HEK293 (cell line): ENCODE results near the gene NUDCD2.

Experiments used
- HOXD13 ChIP-seq: sonication (generic); formaldehyde crosslinking; IDR thresholded peaks from 2 replicates; pipeline ENCODE4 v1.8.0; 2022; ENCODE audit warnings: missing genetic modification reagents, borderline replicate concordance
- KLF1 ChIP-seq: fragments of 450-650 bp; formaldehyde crosslinking; IDR thresholded peaks from 2 replicates; pipeline ENCODE4 v1.5.1; 2016; ENCODE audit warnings: missing biosample characterization, missing genetic modification characterization
- KLF9 ChIP-seq: fragments of 450-650 bp; formaldehyde crosslinking; IDR thresholded peaks from 2 replicates; pipeline ENCODE4 v1.5.1; 2016; ENCODE audit warnings: missing biosample characterization, missing genetic modification characterization, low read depth
- SCRT1 ChIP-seq: fragments of 450-650 bp; formaldehyde crosslinking; IDR thresholded peaks from 2 replicates; pipeline ENCODE4 v1.5.1; 2016; ENCODE audit warnings: missing biosample characterization, missing genetic modification characterization, borderline replicate concordance
- ZEB2 ChIP-seq: fragments of 450-650 bp; formaldehyde crosslinking; IDR thresholded peaks from 2 replicates; pipeline ENCODE4 v1.5.1; 2016; ENCODE audit warnings: missing biosample characterization, missing genetic modification characterization
- ZNF10 ChIP-seq: fragments of 450-650 bp; formaldehyde crosslinking; IDR thresholded peaks from 2 replicates; pipeline ENCODE4 v1.5.1; 2017; ENCODE audit warnings: missing biosample characterization, missing genetic modification characterization
- ZNF155 ChIP-seq: fragments of 450-650 bp; formaldehyde crosslinking; IDR thresholded peaks from 2 replicates; pipeline ENCODE4 v1.5.1; 2016; ENCODE audit warnings: missing biosample characterization, missing genetic modification characterization
- ZNF19 ChIP-seq: fragments of 450-650 bp; formaldehyde crosslinking; IDR thresholded peaks from 2 replicates; pipeline ENCODE4; 2016; ENCODE audit warnings: missing biosample characterization, missing genetic modification characterization, low read depth
- ZNF211 ChIP-seq: fragments of 450-650 bp; formaldehyde crosslinking; IDR thresholded peaks from 2 replicates; pipeline ENCODE4 v1.5.1; 2016; ENCODE audit warnings: low read depth, missing biosample characterization, missing genetic modification characterization
- ZNF292 ChIP-seq: fragments of 450-650 bp; formaldehyde crosslinking; IDR thresholded peaks from 2 replicates; pipeline ENCODE4 v1.5.1; 2016; ENCODE audit warnings: low read depth, missing biosample characterization, missing genetic modification characterization, borderline replicate concordance
- ZNF341 ChIP-seq: fragments of 450-650 bp; formaldehyde crosslinking; IDR thresholded peaks from 2 replicates; pipeline ENCODE4; 2016; ENCODE audit warnings: low read depth, missing biosample characterization, missing genetic modification characterization
- ZNF426 ChIP-seq: fragments of 450-650 bp; formaldehyde crosslinking; IDR thresholded peaks from 2 replicates; pipeline ENCODE4 v1.5.1; 2017; ENCODE audit warnings: missing biosample characterization, missing genetic modification characterization, mild to moderate bottlenecking, inconsistent platforms, moderate library complexity
- ZNF571 ChIP-seq: fragments of 450-650 bp; formaldehyde crosslinking; IDR thresholded peaks from 2 replicates; pipeline ENCODE4 v1.5.0; 2017; ENCODE audit warnings: missing biosample characterization, missing genetic modification characterization
- ZNF600 ChIP-seq: fragments of 450-650 bp; formaldehyde crosslinking; IDR thresholded peaks from 2 replicates; pipeline ENCODE4 v1.5.1; 2016; ENCODE audit warnings: missing biosample characterization, missing genetic modification characterization
- ZNF610 ChIP-seq: fragments of 450-650 bp; formaldehyde crosslinking; IDR thresholded peaks from 2 replicates; pipeline ENCODE4 v1.5.1; 2016; ENCODE audit warnings: missing biosample characterization, missing genetic modification characterization, borderline replicate concordance
- ZNF701 ChIP-seq: fragments of 450-650 bp; formaldehyde crosslinking; IDR thresholded peaks from 2 replicates; pipeline ENCODE4 v1.5.1; 2016; ENCODE audit warnings: missing biosample characterization, missing genetic modification characterization
- ZNF768 ChIP-seq: fragments of 450-650 bp; formaldehyde crosslinking; IDR thresholded peaks from 2 replicates; pipeline ENCODE4 v1.5.1; 2018; ENCODE audit warnings: missing biosample characterization, mild to moderate bottlenecking, missing genetic modification characterization
- TF ChIP-seq, protein P1 (sequence below): fragments of 450-650 bp; formaldehyde crosslinking; conservative IDR thresholded peaks from 2 replicates; pipeline ENCODE4 v1.5.1; 2016; ENCODE audit warnings: low read depth, missing biosample characterization, missing genetic modification characterization
- TF ChIP-seq, protein P2 (sequence below): fragments of 450-650 bp; formaldehyde crosslinking; IDR thresholded peaks from 2 replicates; pipeline ENCODE4 v1.5.1; 2017; ENCODE audit warnings: missing biosample characterization, missing genetic modification characterization
- TF ChIP-seq, protein P3 (sequence below): fragments of 450-650 bp; formaldehyde crosslinking; IDR thresholded peaks from 2 replicates; pipeline ENCODE4 v1.5.1; 2016; ENCODE audit warnings: missing biosample characterization, missing genetic modification characterization
- TF ChIP-seq, protein P4 (sequence below): fragments of 450-650 bp; formaldehyde crosslinking; IDR thresholded peaks from 2 replicates; pipeline ENCODE4 v1.5.0; 2017; ENCODE audit warnings: missing biosample characterization, missing genetic modification characterization, borderline replicate concordance
- TF ChIP-seq, protein P5 (sequence below): fragments of 450-650 bp; IDR thresholded peaks from 2 replicates; pipeline ENCODE4 v1.5.1; 2018; ENCODE audit warnings: missing biosample characterization, missing genetic modification characterization
- TF ChIP-seq, protein P6 (sequence below): fragments of 450-650 bp; formaldehyde crosslinking; optimal IDR thresholded peaks from 2 replicates; pipeline ENCODE3; 2016; ENCODE audit warnings: missing biosample characterization, mild to moderate bottlenecking, missing genetic modification characterization

The NUDCD2 gene

DNA sequence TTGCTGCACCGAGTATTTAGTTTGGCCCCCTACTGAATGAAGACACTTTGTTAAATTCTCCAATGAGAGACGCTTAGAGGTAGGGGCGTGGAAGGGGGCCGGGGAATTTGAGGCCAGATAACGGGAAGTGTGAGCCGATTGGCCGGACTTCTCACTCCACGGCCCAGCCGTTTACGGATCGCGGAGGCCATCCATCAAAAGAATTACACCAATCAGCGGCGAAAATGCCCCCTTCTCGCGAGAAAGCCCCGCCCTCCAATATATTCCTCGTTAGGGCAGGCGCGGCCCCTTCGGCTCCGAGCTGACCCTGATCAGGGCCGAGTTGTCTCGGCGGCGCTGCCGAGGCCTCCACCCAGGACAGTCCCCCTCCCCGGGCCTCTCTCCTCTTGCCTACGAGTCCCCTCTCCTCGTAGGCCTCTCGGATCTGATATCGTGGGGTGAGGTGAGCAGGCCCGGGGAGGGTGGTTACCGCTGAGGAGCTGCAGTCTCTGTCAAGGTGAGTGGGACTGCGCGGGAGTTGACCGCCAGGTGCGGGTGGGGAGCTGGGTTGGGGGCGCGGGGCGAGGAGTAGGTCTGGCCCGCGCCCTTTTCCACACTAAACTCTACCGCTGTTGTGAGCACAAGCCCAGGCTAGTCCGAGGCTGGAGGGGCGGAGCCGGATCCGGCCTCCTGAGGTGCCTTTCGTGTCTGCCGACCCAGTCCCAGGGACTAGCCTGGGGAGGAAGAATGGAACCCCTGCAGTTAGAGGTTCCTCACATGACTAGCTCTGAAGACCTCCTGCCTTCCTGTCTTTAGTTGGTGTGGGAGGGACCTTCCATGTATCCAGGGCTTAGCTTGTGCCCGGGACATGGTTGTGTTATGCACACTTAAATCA lies 22.4 kb downstream of the NUDCD2 start, which contains the start of gene CCNG1 (continued):
- peak; percentile 97 for TF ChIP-seq ZNF10 (tag by site-specific recombination)
- TF ChIP-seq, protein P1, sequence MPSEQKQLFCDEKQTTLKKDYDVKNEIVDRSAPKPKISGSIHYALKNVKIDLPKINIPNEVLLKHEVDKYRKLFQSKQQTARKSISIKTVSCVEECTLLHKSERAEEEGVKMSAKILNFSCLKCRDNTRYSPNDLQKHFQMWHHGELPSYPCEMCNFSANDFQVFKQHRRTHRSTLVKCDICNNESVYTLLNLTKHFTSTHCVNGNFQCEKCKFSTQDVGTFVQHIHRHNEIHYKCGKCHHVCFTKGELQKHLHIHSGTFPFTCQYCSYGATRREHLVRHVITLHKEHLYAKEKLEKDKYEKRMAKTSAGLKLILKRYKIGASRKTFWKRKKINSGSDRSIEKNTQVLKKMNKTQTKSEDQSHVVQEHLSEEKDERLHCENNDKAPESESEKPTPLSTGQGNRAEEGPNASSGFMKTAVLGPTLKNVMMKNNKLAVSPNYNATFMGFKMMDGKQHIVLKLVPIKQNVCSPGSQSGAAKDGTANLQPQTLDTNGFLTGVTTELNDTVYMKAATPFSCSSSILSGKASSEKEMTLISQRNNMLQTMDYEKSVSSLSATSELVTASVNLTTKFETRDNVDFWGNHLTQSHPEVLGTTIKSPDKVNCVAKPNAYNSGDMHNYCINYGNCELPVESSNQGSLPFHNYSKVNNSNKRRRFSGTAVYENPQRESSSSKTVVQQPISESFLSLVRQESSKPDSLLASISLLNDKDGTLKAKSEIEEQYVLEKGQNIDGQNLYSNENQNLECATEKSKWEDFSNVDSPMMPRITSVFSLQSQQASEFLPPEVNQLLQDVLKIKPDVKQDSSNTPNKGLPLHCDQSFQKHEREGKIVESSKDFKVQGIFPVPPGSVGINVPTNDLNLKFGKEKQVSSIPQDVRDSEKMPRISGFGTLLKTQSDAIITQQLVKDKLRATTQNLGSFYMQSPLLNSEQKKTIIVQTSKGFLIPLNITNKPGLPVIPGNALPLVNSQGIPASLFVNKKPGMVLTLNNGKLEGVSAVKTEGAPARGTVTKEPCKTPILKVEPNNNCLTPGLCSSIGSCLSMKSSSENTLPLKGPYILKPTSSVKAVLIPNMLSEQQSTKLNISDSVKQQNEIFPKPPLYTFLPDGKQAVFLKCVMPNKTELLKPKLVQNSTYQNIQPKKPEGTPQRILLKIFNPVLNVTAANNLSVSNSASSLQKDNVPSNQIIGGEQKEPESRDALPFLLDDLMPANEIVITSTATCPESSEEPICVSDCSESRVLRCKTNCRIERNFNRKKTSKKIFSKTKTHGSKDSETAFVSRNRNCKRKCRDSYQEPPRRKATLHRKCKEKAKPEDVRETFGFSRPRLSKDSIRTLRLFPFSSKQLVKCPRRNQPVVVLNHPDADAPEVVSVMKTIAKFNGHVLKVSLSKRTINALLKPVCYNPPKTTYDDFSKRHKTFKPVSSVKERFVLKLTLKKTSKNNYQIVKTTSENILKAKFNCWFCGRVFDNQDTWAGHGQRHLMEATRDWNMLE (tag by site-specific recombination), result no peak
- TF ChIP-seq, protein P2, sequence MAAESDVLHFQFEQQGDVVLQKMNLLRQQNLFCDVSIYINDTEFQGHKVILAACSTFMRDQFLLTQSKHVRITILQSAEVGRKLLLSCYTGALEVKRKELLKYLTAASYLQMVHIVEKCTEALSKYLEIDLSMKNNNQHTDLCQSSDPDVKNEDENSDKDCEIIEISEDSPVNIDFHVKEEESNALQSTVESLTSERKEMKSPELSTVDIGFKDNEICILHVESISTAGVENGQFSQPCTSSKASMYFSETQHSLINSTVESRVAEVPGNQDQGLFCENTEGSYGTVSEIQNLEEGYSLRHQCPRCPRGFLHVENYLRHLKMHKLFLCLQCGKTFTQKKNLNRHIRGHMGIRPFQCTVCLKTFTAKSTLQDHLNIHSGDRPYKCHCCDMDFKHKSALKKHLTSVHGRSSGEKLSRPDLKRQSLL (tag by site-specific recombination), result no peak
- TF ChIP-seq, protein P3, sequence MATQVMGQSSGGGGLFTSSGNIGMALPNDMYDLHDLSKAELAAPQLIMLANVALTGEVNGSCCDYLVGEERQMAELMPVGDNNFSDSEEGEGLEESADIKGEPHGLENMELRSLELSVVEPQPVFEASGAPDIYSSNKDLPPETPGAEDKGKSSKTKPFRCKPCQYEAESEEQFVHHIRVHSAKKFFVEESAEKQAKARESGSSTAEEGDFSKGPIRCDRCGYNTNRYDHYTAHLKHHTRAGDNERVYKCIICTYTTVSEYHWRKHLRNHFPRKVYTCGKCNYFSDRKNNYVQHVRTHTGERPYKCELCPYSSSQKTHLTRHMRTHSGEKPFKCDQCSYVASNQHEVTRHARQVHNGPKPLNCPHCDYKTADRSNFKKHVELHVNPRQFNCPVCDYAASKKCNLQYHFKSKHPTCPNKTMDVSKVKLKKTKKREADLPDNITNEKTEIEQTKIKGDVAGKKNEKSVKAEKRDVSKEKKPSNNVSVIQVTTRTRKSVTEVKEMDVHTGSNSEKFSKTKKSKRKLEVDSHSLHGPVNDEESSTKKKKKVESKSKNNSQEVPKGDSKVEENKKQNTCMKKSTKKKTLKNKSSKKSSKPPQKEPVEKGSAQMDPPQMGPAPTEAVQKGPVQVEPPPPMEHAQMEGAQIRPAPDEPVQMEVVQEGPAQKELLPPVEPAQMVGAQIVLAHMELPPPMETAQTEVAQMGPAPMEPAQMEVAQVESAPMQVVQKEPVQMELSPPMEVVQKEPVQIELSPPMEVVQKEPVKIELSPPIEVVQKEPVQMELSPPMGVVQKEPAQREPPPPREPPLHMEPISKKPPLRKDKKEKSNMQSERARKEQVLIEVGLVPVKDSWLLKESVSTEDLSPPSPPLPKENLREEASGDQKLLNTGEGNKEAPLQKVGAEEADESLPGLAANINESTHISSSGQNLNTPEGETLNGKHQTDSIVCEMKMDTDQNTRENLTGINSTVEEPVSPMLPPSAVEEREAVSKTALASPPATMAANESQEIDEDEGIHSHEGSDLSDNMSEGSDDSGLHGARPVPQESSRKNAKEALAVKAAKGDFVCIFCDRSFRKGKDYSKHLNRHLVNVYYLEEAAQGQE, result peak; percentile 43; the same call in 1 of the 2 replicates
- TF ChIP-seq KLF1 (tag by site-specific recombination), result 0 out of 2 replicates have a peak, but pooled peaks have one; percentile 9
- TF ChIP-seq SCRT1, result no peak
- peak; percentile 57 for TF ChIP-seq KLF9
- TF ChIP-seq ZNF292 (tag by site-specific recombination), result no peak
- TF ChIP-seq HOXD13 (CRISPR knock-in tag), result no peak
- peak; percentile 62; the same call in 1 of the 2 replicates for TF ChIP-seq ZNF610 (tag by site-specific recombination)
- no peak for TF ChIP-seq ZNF571
- TF ChIP-seq, protein P4, sequence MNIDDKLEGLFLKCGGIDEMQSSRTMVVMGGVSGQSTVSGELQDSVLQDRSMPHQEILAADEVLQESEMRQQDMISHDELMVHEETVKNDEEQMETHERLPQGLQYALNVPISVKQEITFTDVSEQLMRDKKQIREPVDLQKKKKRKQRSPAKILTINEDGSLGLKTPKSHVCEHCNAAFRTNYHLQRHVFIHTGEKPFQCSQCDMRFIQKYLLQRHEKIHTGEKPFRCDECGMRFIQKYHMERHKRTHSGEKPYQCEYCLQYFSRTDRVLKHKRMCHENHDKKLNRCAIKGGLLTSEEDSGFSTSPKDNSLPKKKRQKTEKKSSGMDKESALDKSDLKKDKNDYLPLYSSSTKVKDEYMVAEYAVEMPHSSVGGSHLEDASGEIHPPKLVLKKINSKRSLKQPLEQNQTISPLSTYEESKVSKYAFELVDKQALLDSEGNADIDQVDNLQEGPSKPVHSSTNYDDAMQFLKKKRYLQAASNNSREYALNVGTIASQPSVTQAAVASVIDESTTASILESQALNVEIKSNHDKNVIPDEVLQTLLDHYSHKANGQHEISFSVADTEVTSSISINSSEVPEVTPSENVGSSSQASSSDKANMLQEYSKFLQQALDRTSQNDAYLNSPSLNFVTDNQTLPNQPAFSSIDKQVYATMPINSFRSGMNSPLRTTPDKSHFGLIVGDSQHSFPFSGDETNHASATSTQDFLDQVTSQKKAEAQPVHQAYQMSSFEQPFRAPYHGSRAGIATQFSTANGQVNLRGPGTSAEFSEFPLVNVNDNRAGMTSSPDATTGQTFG (tag by site-specific recombination), result no peak
- TF ChIP-seq, protein P5, sequence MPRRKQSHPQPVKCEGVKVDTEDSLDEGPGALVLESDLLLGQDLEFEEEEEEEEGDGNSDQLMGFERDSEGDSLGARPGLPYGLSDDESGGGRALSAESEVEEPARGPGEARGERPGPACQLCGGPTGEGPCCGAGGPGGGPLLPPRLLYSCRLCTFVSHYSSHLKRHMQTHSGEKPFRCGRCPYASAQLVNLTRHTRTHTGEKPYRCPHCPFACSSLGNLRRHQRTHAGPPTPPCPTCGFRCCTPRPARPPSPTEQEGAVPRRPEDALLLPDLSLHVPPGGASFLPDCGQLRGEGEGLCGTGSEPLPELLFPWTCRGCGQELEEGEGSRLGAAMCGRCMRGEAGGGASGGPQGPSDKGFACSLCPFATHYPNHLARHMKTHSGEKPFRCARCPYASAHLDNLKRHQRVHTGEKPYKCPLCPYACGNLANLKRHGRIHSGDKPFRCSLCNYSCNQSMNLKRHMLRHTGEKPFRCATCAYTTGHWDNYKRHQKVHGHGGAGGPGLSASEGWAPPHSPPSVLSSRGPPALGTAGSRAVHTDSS (tag by site-specific recombination), result no peak
- TF ChIP-seq ZNF426 (tag by site-specific recombination), result no peak
- peak; percentile 74 for TF ChIP-seq ZNF341
- 0 out of 2 replicates have a peak, but pooled peaks have one; percentile 35 for TF ChIP-seq ZNF768
- no peak for TF ChIP-seq ZNF211 (tag by site-specific recombination)
- TF ChIP-seq ZNF701 (tag by site-specific recombination), result no peak
- TF ChIP-seq ZEB2 (tag by site-specific recombination), result peak; percentile 73
- TF ChIP-seq ZNF600 (tag by site-specific recombination), result peak; percentile 83; the same call in 1 of the 2 replicates
- no peak for TF ChIP-seq ZNF155
- TF ChIP-seq, protein P6, sequence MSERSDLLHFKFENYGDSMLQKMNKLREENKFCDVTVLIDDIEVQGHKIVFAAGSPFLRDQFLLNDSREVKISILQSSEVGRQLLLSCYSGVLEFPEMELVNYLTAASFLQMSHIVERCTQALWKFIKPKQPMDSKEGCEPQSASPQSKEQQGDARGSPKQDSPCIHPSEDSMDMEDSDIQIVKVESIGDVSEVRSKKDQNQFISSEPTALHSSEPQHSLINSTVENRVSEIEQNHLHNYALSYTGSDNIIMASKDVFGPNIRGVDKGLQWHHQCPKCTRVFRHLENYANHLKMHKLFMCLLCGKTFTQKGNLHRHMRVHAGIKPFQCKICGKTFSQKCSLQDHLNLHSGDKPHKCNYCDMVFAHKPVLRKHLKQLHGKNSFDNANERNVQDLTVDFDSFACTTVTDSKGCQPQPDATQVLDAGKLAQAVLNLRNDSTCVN, result peak; percentile 66
- no peak for TF ChIP-seq ZNF19 (tag by site-specific recombination)
